ENCODE measurements around the gene NSUN2.

Gene NSUN2

DNA sequence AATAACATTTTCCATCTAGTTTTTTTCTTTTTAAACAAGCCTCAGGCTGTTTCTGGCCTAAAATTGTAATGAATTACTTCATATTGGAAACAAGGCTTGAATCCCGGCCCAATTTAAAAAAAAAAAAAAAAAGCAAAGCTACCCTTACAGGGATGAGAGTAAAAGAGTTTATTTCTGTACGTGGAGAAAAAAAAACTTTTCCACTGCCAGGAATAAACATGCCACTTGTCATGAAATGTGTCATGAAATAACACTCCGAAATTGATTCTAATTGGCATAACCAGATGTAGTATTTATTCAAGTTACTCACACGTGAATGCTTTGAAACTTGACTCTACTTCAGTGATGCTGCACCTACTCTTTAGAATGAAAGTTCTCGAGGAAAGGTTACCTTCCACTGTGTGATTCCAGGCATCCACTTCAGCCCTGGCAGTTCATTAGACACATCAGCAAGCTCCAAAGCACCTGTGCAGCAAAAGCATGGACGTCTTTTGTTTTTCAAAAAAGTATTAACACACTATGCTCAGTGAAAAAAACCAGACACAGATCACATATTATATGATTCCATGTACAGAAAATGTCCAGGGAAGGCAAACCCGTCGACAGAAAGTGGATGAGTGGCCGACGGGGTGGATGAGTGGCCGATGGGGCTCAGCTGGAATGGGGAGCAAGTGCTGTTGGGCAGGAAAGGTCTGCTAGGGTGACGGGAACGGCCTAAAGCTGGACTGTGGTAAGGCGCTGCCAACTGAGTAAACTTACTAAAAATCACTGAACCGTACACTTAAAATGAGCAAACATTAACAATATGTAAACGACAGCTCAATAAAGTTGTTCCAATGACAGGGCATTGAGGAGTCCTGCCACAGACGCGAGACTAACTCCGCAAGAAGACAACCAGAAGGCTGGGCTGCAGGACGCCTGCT lies 21.2 kb downstream of the NSUN2 start:
- DNase-seq, result no peak
- in situ Hi-C loops (cut with MboI; ENCODE audit: low pct_unique_long_range_greater_than_20kb, low sequenced_read_pairs), result no loop called here

DNA sequence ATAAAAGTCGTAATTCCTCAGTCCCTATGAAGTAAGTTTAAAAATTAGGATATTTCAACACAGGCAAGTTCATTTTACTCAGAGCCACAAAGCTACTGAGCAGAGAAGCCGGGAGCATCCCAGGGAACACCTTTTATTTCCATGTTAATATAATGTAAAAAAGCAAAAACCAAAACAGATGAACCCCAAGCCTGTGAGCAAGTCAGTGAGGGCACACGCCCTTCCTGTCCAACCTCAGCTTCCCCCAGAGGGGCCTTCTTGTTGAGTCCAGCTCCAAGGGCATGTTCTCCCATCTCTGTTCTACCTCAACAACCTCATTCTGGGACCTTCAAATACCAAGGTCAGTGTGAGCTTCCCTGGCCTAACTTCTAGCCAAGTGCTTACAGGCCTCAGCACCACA lies 24.8 kb downstream of the NSUN2 start:
- in situ Hi-C loops (cut with MboI; ENCODE audit: low pct_unique_long_range_greater_than_20kb, low sequenced_read_pairs), result no loop called here

DNA sequence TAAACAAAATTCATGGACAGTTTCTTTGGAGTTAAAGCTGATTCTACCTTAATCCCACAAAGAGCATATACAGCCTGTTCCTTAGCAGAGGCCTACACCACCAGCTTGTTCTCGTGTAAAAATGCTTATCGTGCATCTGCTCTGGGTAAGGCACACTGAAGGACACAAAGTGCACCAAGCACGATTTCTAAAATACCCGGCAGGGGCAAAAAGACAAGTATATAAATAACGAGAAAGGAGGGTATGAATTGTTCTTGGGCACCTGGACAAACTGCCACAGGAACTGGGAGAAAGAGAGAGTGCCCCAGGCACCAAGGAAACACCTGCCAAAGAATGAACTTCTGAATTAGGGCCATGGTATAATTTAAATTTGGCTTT lies 25.3 kb downstream of the NSUN2 start:
- in situ Hi-C loops (cut with MboI; ENCODE audit: low pct_unique_long_range_greater_than_20kb, low sequenced_read_pairs), result no loop called here
- no peak for DNase-seq

More for the DNA sequence above, 24.8 kb downstream of the NSUN2 start:
- no peak for DNase-seq

DNA sequence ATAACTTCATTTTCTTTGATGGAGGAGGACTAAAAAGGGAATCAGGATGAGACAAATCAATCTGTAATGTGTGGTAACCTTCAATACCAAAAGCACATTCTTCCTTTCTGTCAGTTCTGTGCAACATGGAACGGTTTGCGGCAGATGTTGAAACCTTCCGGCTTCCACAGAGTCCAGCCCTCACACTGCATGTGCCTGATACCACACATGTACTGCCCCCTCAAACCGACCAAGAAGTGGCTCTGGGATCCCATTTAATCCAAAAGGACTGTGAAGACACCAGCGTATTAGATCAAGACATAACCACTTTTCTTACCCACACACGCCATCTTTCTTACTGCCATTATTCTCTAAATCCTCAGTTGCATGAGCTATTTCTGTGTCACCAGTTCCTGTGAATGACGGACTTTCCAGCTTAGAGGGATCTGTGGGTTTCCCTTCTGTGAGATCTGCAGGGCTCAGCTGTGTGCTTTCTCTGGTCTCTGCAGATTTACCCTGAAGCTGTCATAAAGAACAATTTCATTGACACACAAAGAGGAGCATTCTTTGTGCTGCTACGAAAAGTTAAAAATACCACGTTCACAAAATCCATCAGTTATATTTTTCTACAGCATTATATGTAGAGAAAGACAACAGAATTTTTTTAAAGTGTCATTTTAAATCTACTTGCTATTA lies 25.8 kb downstream of the NSUN2 start:
- no peak for DNase-seq
- in situ Hi-C loops (cut with MboI; ENCODE audit: low pct_unique_long_range_greater_than_20kb, low sequenced_read_pairs), result no loop called here

DNA sequence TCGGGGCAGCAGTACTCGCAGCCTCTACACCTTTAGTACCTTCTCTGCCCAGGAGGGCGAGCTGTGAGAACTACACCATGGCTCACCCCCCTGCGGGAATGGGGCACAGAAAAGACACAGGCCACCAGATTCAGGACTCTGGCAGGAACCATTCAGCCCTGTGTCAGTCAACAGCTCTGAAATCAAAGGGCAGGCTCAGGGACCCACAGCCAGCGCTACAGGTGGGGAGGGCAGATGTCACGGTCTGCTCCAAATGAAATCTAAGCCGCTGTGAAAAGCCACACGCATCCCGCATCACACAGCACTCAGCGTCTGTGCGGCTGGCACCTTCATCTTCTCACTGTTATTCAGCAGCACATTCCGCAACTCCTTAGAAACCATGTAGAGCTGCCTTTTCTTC lies 27.9 kb downstream of the NSUN2 start:
- in situ Hi-C loops (cut with MboI; ENCODE audit: low pct_unique_long_range_greater_than_20kb, low sequenced_read_pairs), result no loop called here

DNA sequence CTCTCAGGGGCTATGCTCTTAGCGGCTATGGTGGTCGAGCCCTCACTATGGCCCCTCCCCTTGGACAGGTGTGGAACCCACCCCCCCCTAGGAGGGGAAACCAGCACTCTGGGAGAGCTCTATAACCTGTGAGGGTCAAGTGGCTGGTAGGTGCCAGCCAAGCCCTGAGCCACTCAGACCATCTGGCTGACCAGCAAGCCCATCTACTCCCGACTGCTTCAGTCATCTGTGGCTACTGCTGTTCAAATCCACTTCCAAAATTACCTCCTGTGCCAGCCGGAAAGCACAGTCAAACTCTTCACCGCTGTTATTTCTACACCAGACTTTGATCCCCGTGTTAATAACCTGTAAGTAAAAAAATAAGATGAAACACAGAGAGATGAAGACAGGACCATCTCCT lies 28.5 kb downstream of the NSUN2 start:
- no peak for DNase-seq
- in situ Hi-C loops (cut with MboI; ENCODE audit: low pct_unique_long_range_greater_than_20kb, low sequenced_read_pairs), result no loop called here

More for the DNA sequence above, 27.9 kb downstream of the NSUN2 start:
- no peak for DNase-seq

DNA sequence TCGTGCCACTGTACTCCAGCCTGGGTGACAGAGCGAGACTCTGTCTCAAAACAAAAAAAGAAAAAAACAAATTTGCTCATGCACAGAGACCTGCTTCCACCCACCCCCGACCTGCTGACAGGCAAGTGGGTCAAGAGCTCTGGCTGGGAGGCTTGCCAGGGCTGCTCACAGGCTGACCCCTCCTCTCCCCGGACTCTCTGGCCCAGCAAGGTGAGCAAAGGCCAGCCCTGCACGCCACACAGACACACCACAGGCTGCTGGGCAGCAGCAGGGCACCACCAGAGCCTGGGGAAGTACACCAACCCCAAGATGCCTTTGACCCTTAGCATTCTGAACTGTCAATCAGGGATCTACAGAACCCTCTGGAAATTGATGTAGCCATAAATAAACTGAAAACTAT lies 29.2 kb downstream of the NSUN2 start:
- in situ Hi-C loops (cut with MboI; ENCODE audit: low pct_unique_long_range_greater_than_20kb, low sequenced_read_pairs), result no loop called here
- DNase-seq, result no peak

DNA sequence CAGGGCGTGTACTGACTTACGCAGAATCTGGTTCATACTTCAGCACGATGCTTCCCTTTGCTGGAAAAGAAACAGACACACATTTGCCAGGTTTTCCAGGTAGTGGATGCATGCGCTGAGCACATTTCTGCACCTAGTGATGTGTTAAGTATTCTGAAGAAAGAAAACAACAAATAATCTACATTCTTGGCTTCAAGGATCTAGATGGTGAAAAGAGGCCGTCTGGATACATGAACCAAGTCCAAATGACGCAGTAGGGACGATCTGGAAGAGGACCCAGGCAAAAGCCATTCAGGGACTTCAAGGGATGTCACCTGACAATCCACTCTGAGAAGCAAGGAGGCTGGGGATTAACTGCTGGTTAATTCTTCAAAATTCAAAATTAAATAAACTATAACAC lies 30.4 kb downstream of the NSUN2 start:
- in situ Hi-C loops (cut with MboI; ENCODE audit: low pct_unique_long_range_greater_than_20kb, low sequenced_read_pairs), result no loop called here
- no peak for DNase-seq

DNA sequence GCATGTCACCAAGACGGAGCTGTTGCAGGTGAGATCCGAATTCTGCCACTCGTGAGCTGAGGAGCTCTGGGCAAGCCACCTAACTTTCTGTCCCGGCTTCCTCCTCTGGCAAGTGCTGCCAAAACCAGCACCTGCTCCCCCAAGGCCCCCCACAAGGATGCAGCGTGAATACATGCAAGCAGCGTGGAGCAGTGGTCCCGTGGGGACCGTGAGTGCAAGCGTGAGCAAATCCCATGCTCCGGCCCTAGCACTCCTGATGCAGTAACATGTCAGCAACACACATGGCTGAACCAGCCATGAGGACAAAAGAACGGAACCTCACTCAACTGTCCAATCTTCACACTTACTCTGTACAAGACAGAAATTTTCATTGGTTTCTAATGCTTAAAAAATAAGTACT lies 31.0 kb downstream of the NSUN2 start:
- in situ Hi-C loops (cut with MboI; ENCODE audit: low pct_unique_long_range_greater_than_20kb, low sequenced_read_pairs), result no loop called here
- no peak for DNase-seq

DNA sequence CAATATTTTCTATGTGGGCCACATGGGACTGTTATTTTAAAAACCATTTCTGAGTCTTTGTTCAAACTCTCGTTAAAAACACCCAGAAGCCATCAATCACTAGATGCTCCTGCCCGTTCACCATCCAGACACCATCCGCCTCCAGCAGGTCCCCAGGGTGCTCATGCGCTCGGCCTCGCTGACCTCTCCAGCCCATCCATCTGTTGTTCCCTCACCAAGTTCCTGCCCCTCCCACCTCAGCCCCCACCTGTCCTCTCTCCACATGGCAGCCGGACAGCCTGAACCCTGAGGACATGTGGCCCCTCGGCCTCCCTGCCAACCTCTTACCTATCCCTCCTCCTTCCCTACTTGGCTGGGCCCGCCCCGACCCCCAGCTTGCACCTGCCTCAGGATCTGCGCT lies 31.6 kb downstream of the NSUN2 start:
- no peak for DNase-seq
- in situ Hi-C loops (cut with MboI; ENCODE audit: low pct_unique_long_range_greater_than_20kb, low sequenced_read_pairs), result no loop called here

DNA sequence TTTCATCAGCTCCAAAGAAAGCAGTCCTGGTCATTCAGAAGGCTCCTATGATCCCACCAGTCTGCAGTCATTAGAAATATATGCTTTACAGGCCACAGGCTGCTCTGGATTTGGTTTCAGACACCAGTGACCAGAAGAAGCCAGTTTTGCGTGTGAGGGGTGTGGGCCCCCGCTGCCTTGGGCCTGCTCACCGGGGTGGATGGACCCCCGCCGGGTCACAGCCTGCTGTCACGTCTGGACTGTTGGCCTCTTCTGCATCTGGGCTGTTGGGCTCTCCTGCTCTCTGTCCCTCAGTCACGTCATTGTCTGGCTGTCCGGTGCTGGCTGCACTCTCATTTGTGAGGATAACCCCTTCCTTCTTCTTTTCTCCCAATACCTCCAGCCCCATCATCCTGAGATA lies 33.1 kb downstream of the NSUN2 start:
- in situ Hi-C loops (cut with MboI; ENCODE audit: low pct_unique_long_range_greater_than_20kb, low sequenced_read_pairs), result no loop called here
- DNase-seq, result no peak

DNA sequence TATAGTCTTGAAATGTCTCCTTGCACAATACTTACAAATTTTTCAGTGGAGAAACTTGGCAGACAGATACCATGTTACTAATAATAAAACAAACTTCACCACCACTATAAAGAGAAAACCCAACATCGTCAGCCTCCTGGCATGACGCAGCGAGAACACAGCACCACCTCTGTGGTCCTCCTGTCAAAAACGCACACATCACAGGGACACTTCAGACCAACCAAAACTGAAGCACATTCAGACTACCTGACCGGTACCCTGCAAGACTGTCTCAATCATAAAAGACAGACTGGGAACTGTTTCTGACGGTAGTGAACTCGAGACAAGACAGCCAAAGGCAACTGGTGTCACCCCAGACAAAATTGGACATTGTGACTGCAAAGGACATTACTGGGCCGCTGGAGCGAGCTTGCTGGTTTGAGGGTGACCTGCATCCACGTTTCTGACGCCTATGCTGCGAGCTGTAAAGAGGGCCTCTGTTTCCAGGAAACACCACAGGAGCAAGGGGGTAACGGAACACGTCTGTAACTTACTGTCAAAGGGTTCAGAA lies 34.4 kb downstream of the NSUN2 start:
- in situ Hi-C loops (cut with MboI; ENCODE audit: low pct_unique_long_range_greater_than_20kb, low sequenced_read_pairs), result no loop called here

DNA sequence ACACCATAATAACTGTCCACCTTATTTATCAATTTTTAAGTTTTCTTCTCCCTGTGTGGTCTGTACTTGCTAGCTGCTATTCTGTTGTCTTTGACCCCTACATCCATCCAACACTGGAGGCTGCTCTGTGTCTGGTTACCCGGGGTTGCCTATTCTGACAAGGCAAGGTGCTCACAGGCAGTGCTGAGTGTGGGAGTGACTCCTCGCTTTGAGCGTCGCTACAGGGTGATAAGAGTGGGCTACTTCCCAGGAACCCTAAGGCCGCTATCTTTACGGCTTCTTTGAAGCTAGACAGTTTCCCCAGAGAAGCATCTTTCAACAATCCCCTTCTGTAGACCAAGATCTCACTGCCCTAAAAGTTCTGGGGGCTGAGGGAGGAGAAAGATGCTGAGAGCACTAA lies 35.3 kb downstream of the NSUN2 start:
- in situ Hi-C loops (cut with MboI; ENCODE audit: low pct_unique_long_range_greater_than_20kb, low sequenced_read_pairs), result no loop called here

More for the DNA sequence above, 34.4 kb downstream of the NSUN2 start:
- DNase-seq, result no peak

DNA sequence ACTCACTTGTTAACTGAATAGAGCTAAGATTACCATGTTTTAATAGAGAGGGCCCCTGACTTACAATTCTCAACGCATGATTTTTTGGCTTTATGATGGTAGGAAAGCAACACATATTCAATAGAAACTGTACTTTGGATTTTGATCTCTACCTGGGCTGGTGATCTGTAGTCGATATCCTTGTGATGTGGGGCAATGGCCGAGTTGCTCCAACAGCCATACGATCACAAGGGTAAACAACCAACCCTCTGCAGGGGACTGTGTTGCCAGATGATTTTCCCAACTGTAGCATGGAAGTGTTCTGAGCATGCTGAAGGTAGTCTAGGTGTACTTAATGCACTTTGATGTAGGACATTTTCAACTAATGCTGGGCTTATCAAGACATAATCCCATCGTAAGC lies 36.5 kb downstream of the NSUN2 start:
- DNase-seq, result no peak
- in situ Hi-C loops (cut with MboI; ENCODE audit: low pct_unique_long_range_greater_than_20kb, low sequenced_read_pairs), result no loop called here

More for the DNA sequence above, 35.3 kb downstream of the NSUN2 start:
- no peak for DNase-seq

DNA sequence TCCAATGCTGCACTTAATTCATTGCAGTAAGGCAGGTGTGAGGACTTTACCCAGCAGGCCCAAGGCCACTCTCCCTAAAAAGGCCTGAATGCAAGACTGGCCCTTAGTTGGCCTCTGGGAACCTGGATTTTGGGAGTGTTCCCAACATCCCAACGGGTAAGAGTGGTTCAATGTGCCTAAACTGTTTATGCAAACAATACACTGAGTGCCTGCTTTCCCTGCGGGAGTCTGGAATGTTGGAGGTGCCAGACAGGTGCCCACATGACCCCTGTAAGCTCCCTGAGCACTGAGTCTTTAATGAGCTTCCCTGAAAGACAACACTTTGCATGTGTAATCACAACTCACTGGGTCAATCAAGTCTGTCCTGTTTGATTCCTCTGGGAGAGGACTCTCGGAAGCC lies 37.4 kb downstream of the NSUN2 start:
- in situ Hi-C loops (cut with MboI; ENCODE audit: low pct_unique_long_range_greater_than_20kb, low sequenced_read_pairs), result no loop called here
- no peak for DNase-seq

DNA sequence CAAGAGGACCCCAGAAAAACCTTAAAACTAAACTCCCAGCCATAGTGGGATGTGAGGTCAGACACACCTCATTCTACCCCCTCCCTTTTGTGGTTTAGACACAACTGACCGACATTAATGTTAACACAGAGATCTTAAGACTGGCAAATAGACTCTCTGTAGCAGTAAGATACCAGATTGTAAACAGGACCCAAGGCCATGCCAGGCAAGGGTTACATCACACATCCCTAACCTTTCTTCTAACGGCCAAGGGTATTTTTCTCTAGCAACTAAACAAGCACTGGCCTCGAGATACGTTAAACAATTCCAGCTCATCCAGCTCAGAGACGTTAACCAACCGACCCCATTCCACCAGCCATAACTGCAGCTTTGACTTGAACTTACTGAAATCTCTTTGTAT lies 38.8 kb downstream of the NSUN2 start:
- in situ Hi-C loops (cut with MboI; ENCODE audit: low pct_unique_long_range_greater_than_20kb, low sequenced_read_pairs), result no loop called here
- no peak for DNase-seq

DNA sequence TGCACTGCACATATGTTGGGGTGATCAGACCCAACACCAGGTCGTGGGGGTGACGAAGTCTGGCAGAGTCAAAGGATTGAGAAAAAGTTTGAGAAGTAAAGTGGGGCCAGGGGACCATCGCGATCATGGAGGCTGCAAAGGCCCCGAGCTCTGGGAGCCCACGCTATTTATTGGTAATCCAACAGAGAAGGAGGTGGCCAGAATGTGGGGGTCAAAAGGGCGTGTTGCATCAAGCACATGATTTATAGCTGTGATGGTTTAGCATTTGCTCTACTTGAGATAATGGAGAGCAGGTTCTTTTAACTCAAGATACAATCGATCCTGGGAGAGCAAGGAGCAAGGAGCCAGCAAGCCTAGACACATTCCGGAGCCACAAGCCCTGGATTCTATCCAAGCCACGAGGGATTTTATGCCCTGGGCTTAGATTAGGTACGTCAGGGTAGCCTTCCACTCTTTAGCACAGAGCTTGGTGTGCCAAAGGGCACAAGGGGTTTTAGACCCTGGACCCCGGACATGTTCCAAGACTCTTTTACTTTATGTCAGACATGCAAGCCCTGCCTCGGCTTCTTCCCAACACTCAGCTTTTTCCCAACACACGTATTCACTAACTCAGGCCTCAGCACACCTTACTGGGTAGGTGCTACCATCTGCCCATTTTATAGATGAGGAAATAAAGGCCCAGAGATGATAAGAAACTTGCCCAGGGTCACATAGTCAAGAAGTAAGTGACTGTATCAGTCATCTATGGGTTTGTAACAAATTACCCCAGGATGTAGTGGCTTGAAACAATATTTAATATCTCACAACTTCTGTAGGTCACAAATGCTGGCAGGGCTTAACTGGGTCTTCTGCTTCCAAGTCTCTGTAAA lies 39.5 kb downstream of the NSUN2 start:
- no peak for DNase-seq
- in situ Hi-C loops (cut with MboI; ENCODE audit: low pct_unique_long_range_greater_than_20kb, low sequenced_read_pairs), result no loop called here

DNA sequence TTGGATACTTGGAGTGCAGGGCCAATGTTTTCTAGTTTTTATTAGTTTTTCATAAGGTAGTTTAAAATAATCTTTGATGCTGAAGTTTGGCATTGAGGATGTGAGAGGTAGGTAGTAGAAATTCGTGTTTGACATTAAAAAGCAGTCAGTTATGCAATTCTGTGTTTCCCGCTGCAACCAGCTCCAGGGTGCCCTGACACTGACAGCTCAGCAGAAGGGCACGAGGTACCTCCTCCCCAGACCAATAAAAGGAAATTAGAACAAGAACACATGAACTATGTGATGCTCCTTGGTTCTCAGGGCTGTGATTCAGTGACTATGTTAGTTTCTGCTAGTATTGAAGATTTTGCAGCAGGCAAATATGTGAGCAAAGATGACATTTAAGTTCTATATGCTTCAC lies 40.2 kb downstream of the NSUN2 start:
- DNase-seq, result no peak
- in situ Hi-C loops (cut with MboI; ENCODE audit: low pct_unique_long_range_greater_than_20kb, low sequenced_read_pairs), result no loop called here

DNA sequence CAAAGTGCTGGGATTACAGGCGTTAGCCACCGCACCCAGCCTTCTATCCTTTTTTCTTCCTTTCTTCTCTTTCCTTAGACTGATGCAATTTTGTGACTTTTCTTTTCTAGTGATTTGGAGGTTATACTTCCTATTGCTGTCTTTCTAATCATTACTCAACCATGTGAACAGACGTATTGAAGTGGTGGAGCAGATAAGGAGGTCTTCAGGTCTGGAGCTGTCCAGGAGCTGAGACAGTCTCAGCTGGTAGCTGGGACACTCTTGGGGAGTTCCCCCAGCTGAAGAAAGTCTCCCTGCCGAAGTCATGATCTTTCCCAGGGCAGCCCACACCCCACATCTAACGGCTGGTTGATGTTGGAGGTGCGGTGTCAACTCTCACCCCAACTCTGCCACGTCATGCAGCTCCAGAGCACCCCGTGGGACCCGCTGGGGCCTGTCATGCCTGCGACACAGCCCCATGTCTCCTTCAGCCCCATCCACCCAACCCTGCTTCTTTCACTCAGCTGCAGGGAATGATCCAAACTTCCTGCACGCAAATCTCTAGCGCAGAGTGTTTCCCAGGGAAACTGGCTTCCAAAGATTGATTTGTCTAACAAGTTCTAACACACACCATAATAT lies 41.1 kb downstream of the NSUN2 start:
- in situ Hi-C loops (cut with MboI; ENCODE audit: low pct_unique_long_range_greater_than_20kb, low sequenced_read_pairs), result no loop called here
- no peak for DNase-seq
